ENCODE data around the gene CELA3A. TPM values are rescaled to one million over a fixed set of nuclear protein-coding genes. Genes with fewer than 3 reads are reported as not detected.

Gene CELA3A
- total RNA-seq, 1 donor from 2014 or later, result not detected

DNA sequence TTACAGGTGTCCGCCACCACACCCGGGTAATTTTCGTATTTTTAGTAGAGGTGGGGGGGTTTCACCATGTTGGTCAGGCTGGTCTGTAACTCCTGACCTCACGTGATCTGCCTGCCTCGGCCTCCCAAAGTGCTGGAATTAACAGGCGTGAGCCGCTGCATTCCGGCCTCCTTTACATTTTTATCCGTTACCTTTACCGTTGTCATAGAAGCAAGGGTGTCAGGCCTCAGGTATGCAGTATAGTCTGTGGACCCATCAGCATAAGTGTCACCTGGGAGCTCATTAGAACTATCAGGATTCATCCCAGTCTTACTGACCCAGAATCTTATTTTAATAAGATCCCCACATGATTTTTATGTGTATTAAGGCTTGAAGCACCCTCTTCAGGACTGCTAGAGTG lies 56.4 kb downstream of the CELA3A start:
- intact Hi-C loops (cut with DNase I), result no loop called here
- ATAC-seq, result no peak
- no peak for DNase-seq (ENCODE audit: missing footprints)

Other genes starting within 250 kb of the CELA3A start
- 42.7 TPM for gene USP48, start 218.5 kb upstream of the CELA3A start, total RNA-seq
- gene LDLRAD2, start 189.4 kb upstream of the CELA3A start, total RNA-seq, result not detected
- 269 TPM for gene HSPG2, start 64.3 kb upstream of the CELA3A start, total RNA-seq
- gene CELA3B, start 24.6 kb upstream of the CELA3A start, total RNA-seq, result not detected
- 151 TPM for gene CDC42, start 51.1 kb downstream of the CELA3A start, total RNA-seq
- not detected for gene WNT4, start 141.4 kb downstream of the CELA3A start, total RNA-seq